Measurements from ENCODE around the gene LHCGR. TPM values are rescaled to one million over a fixed set of nuclear protein-coding genes. Genes with fewer than 3 reads are reported as not detected.

The LHCGR gene
- total and polyA plus RNA-seq, 2 of the 4 experiments (the other 2 are of a cell fraction): 0.10 to 0.18 TPM

DNA sequence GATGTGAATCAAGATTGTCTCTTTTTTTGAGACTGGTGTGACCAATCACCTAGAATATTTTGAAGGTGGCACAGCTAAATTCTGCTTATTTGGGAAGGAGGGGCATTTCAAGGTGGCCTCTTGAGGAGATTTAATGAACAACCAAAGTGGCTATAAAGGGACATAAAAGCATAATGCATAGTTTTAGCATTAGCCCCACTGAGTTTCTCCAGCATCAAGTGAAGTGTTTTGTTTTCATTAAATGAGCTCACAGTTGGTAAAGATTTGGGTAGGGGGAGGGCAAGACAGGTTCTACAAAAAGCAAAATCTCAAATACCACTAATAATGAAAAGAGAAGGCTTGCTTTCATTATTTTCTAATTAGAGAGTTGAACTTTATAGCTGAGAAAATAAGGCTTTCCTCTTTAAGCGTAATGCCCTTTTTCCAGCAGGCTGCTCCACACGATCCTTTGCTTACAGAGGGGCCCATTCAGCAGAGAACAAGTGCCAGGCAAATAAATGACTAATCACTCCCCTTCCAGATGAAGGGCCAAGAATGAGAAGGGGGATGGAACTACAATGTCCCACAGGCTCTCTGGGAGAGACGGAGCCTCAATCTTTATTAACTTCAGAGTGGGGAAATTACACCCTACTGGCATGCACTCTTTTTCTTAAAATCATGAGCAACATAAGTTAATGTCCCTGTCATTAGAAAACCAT, 35.9 kb downstream of the LHCGR start:
- dilution Hi-C loops (cut with HindIII; ENCODE audit: low sequenced_read_pairs, unreplicated experiment): no loop called here
- WGBS, 2 experiments (ENCODE audit: extremely low coverage in 2 of 2, insufficient read length in 1 of 2): no CpG with 5 or more reads among the region's 3 CpGs
- H3K79me1 ChIP-seq (ENCODE audit: low read depth in 1 of 2, low read length in 2 of 2): no peaks in the 10 kb centered on the region
- ATAC-seq (ENCODE audit: low read depth) (no peak), DNase-seq (no peak)
- H3K27me3 ChIP-seq (ENCODE audit: control insufficient read depth, insufficient read depth, low read length): no peaks in the 10 kb centered on the region
- H3K27ac ChIP-seq (ENCODE audit: insufficient read depth, low read length): peak overlapping the region; percentile 30; the same call in 1 of the 2 replicates
- H3K4me2 ChIP-seq (ENCODE audit: low read depth, low read length): no peak overlapping the region
- POLR2A ChIA-PET (ENCODE audit: unreplicated experiment): no interaction called here
- intact Hi-C loops (cut with micrococcal nuclease): loop anchor here (10.0 kb wide), 2 partner anchors 225 to 525 kb away; no protein-coding TSS in a partner anchor
- peaks cover 24% of the 10 kb centered on the region for H3K4me1 ChIP-seq (ENCODE audit: control insufficient read depth, insufficient read depth, low read length)
- H3K9ac ChIP-seq (ENCODE audit: low read depth, low read length): no peak overlapping the region
- peak overlapping the region; percentile 13; the same call in 1 of the 2 replicates for H3K23ac ChIP-seq (ENCODE audit: low read depth, low read length)
- no peaks in the 10 kb centered on the region for H4K20me1 ChIP-seq (ENCODE audit: insufficient read depth, low read length)
- H2AFZ ChIP-seq (replicated peaks; ENCODE audit: low read length, poor library complexity): peak overlapping the region; percentile 60
- H2AK9ac ChIP-seq (replicated peaks; ENCODE audit: low read depth, low read length, poor library complexity): no peak overlapping the region
- H2BK20ac ChIP-seq (ENCODE audit: low read depth, low read length): peak overlapping the region; percentile 85
- peak overlapping the region; percentile 8 to 37; a peak in 3 of 4 replicates for H4K8ac ChIP-seq (ENCODE audit: low read depth in 2 of 2, low read length in 2 of 2)
- in situ Hi-C loops (cut with MboI; ENCODE audit: low sequenced_read_pairs): loop anchor here (10.0 kb wide), 1 partner anchor 135 kb away; no protein-coding TSS in a partner anchor
- peak overlapping the region; percentile 44; the same call in 1 of the 2 replicates for H2AK5ac ChIP-seq (ENCODE audit: low read depth, low read length)
- CTCF ChIA-PET: interaction anchor here (0.6 to 0.7 kb wide), 2 partner anchors 66 to 915 kb away, joined by 3 to 5 read pairs; no protein-coding TSS in a partner anchor
- 0 out of 2 replicates have a peak overlapping the region, but pooled peaks have one; percentile 26 for H3K56ac ChIP-seq (ENCODE audit: extremely low read depth, insufficient read depth, low read length)
- H2BK120ac ChIP-seq (ENCODE audit: low read depth, low read length): peak overlapping the region; percentile 76
- TF ChIP-seq, protein P1, sequence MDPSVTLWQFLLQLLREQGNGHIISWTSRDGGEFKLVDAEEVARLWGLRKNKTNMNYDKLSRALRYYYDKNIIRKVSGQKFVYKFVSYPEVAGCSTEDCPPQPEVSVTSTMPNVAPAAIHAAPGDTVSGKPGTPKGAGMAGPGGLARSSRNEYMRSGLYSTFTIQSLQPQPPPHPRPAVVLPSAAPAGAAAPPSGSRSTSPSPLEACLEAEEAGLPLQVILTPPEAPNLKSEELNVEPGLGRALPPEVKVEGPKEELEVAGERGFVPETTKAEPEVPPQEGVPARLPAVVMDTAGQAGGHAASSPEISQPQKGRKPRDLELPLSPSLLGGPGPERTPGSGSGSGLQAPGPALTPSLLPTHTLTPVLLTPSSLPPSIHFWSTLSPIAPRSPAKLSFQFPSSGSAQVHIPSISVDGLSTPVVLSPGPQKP (IDR thresholded peaks at IDR 0.05; ENCODE audit: borderline replicate concordance, low read depth, low read length): no peak
- TF ChIP-seq, protein P2, sequence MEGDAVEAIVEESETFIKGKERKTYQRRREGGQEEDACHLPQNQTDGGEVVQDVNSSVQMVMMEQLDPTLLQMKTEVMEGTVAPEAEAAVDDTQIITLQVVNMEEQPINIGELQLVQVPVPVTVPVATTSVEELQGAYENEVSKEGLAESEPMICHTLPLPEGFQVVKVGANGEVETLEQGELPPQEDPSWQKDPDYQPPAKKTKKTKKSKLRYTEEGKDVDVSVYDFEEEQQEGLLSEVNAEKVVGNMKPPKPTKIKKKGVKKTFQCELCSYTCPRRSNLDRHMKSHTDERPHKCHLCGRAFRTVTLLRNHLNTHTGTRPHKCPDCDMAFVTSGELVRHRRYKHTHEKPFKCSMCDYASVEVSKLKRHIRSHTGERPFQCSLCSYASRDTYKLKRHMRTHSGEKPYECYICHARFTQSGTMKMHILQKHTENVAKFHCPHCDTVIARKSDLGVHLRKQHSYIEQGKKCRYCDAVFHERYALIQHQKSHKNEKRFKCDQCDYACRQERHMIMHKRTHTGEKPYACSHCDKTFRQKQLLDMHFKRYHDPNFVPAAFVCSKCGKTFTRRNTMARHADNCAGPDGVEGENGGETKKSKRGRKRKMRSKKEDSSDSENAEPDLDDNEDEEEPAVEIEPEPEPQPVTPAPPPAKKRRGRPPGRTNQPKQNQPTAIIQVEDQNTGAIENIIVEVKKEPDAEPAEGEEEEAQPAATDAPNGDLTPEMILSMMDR (conservative IDR thresholded peaks at IDR 0.05; ENCODE audit: low read depth, low read length): no peak
- TF ChIP-seq RAD21 (IDR thresholded peaks at IDR 0.05; ENCODE audit: low read length) (no peak), MXI1 (IDR thresholded peaks at IDR 0.05; ENCODE audit: borderline replicate concordance, low read depth, low read length) (no peak), SMC3 (IDR thresholded peaks at IDR 0.05; ENCODE audit: low read depth, low read length) (no peak), NFE2L2 (IDR thresholded peaks at IDR 0.05; ENCODE audit: low read depth, low read length) (no peak), MAZ (IDR thresholded peaks at IDR 0.05; ENCODE audit: borderline replicate concordance, low read depth, low read length) (no peak)
- H3K18ac ChIP-seq (ENCODE audit: low read depth, low read length): peak overlapping the region; percentile 82
- BruUV-seq (replicated peaks): no TSS peak
- no peaks in the 10 kb centered on the region for H3K36me3 ChIP-seq (ENCODE audit: control insufficient read depth, insufficient read depth, low read length)
- peak overlapping the region; percentile 82 for H3K14ac ChIP-seq (replicated peaks; ENCODE audit: low read depth, low read length)
- peaks cover 6% of the 10 kb centered on the region; the same call in 1 of the 2 replicates for H3K9me1 ChIP-seq (ENCODE audit: insufficient read depth, low read length)
- H3K4ac ChIP-seq (ENCODE audit: low read depth, low read length): peak overlapping the region; percentile 78; the same call in 1 of the 2 replicates
- H3K4me3 ChIP-seq (ENCODE audit: insufficient read depth, low read depth, low read length): no peak overlapping the region
- H2BK15ac ChIP-seq (ENCODE audit: low read depth, low read length): peak overlapping the region; percentile 53; the same call in 2 of the 3 replicates
- H2BK5ac ChIP-seq (ENCODE audit: low read depth, low read length, poor library complexity, severe bottlenecking): peak overlapping the region; percentile 42
- H3K9me3 ChIP-seq (ENCODE audit: control insufficient read depth, insufficient read depth, low read length): no peaks in the 10 kb centered on the region
- peak overlapping the region; percentile 57 for H4K91ac ChIP-seq (ENCODE audit: insufficient read depth, low read depth, low read length)
- peak overlapping the region; percentile 66 for H4K5ac ChIP-seq (ENCODE audit: low read depth, low read length)
